GM18867 (cell line): ENCODE data around the gene CAMSAP1.

Experiments
- ATAC-seq: cut with Tn5 transposase; IDR thresholded peaks from one replicate; pipeline ENCODE4 v1.9.1; 2021; ENCODE audit warnings: mild to moderate bottlenecking, moderate library complexity; ENCODE audit not compliant: unreplicated experiment

Gene CAMSAP1

DNA sequence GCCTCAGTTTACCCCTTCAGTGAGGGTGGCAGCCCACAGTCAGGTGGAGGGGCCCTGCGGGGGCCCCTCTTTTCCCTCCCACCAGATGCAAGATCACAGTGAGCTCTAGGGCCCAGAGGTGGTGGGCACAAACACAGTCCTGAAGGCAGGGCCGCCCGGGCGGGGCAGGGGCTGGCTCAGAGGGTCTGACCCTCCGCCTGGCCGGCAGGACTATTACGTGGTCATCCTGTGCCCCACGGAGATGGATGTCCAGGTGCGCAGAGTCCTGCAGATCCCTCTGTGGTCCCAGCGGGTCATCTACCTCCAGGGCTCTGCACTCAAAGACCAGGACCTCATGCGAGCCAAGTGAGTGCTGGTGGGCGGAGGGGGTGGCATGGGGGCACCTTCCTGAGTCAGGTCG, 141.9 kb downstream of the CAMSAP1 start:
- ATAC-seq: no peak

- ATAC-seq: no peak
These were observed 142.6 kb downstream of the CAMSAP1 start for GRCh38 chr9:135764731-135765130.

DNA sequence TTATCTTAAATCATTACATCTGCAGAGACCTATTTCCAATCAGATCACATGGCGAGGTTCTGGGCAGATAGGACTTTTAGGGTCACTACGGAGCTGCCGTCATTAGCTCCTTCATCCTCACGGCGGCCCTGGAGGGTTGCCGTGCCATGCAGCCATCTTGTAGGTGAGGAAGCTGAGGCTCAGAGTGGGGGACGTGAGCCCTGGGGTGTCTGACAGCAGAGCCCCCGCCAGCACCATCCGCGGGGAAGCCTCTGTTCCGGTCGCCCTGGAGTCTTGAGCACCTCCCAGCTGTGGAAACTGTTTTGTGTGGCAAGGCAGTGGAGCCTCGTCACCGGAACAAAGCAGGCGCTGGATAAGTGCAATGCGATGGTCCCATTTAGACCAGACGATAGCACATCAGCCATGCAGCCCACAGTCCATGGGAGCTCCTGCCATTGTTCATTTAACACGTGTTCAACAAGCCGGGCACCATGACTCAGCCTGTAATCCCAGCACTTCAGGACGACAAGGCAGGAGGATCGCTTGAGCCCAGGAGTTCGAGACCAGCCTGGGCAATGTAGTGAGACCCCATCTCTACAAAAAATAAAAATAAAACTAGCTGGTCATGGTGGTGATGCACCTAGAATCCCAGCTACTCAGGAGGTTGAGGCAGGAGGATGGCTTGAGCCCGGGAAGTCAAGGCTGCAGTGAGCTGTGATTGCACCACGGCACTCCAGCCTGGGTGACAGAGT, 143.5 kb downstream of the CAMSAP1 start:
- no peak for ATAC-seq

GRCh38 chr9:135762921-135763320, 144.4 kb downstream of the CAMSAP1 start:
- ATAC-seq: no peak

DNA sequence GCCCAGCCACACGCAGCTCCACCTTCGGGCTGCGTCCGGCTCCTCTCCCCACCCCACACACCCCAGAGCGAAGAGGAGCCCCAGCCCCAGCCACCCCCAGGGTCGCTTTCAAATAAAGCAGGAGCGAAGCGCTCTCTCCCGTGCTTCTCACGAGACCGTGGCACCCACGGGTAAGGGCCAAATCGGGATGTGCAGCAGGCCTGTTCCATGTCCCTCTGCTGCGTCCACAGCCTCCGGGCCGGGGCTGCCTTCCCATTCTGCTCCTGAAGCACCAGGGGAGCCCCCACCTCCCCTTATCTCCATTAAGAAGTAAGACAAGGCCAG, 145.5 kb downstream of the CAMSAP1 start:
- ATAC-seq: no peak

GRCh38 chr9:135761150-135761844, 146.0 kb downstream of the CAMSAP1 start:
- ATAC-seq: no peak

DNA sequence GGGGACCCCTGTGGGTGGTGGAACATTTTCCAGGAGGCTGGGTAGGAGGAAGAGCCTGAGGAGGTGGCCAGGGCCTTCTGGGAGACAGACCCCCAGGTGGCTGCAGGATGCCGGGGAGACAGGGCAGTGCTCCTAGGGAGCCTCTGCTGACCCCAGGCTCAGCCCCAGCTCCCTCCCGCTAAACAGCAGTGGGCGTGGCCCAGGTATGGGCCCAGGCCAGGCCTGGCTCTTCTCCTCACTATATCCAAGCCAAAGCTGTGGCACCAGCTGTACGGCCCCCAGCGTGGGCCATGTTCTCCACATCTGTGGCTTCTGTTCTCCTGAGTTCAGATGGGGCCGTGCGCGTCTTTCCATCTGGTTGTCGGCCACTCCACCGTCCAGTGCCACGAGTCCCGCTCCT, 146.9 kb downstream of the CAMSAP1 start:
- no peak for ATAC-seq

- ATAC-seq: no peak
These were observed 147.6 kb downstream of the CAMSAP1 start for GRCh38 chr9:135759676-135760300.

DNA sequence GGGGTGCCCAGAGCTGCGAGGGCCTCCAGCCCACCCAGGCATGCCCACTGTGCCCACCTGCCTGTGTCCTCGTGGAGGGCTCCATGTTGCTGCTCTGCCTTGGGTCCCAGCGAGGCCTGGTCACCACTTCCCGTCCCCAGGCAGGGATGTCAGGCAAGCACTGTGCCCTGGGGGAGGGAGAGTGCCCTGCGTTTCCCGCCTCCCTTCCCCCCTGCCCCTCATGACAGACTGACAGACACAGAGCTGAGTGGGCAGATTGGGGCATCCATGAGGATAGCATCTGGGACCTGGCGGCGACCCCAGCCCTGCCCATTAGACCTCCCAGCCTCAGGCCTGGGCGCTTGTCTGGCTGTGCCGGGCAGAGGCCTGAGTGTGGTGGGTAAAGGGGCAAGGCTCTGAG, 148.5 kb downstream of the CAMSAP1 start:
- no peak for ATAC-seq
